ENCODE data around the gene BLOC1S1.

The BLOC1S1 gene

DNA sequence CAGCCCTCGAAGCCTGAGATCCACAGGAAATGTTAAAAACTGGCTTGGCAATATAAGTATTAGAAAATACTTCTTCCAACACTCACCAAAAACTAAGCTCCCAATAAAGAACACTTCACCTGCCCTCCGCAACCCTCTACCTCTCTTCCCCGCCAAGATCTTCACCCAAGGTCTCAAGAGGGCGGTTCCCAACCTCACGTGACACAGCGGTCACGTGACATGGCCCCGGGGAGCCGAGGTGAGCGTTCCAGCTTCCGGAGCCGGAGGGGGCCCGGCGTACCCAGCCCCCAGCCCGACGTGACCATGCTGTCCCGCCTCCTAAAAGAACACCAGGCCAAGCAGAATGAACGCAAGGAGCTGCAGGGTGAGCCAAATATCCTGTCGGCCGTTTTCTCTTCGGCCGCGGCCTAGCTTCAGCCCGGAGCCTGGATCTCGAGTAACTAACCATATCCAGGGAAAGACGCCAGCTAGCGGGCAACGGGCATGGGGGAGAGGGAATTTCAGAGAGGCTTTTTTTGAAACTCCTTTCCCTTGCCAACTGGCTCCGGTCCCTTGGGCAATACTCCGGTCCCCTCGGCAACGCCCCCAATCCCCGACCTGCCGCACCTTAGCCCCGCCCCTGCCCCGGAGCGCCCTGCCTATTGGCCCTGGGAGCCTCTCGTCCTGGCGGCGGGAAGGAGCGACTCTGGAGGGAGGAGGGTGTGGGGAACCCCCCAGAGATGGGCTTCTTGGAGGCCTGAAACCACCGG, at the start of gene BLOC1S1:
TSS of gene BLOC1S1 (plus strand) at position 214 of the 749 bp plus-strand sequence. CDS start at position 220, 6 bp downstream.
- peak; percentile 85 to 94 for DNase-seq (ENCODE audit: extremely low read depth in 1 of 2, low read depth in 1 of 2)

DNA sequence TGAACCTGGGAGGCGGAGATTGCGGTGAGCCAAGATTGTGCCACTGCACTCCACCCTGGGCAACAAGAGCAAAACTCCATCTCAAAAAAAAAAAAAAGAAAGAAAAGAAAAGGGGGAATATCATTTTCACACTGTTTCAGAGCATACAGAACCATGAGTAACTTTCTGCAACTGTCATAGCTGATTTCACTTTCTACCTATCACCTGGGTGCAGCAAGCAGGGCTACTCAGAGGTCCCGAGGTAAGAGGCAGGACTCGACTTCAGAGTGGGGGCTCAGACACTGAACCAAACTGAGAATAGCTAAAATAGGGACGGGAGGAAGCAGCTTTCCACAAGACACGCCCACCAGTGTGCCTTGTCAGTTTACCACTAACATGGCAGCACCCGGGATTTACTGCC, 49.3 kb upstream of the BLOC1S1 start:
- no peak for DNase-seq (ENCODE audit: extremely low read depth in 1 of 2, low read depth in 1 of 2)

DNA sequence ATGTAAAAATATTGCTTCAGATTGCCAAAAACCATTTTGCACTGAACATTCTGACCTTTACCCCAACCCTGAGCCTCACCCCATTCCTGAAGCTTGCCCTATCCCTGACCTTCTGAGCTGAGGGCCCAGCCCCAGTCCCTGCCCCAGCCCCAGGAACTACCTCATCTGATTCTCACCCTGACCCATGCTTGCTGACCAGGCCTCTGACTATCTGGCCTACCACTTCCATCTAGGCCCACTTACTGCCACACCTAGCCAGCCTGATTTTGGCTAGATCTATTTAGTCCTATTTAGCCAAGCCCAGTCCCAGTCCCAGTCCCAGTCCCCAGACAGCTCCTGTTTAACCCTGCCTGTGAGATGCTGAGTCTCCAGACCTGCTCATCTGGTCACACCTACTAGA, 45.6 kb upstream of the BLOC1S1 start:
- no peak for DNase-seq (ENCODE audit: extremely low read depth in 1 of 2, low read depth in 1 of 2)

DNA sequence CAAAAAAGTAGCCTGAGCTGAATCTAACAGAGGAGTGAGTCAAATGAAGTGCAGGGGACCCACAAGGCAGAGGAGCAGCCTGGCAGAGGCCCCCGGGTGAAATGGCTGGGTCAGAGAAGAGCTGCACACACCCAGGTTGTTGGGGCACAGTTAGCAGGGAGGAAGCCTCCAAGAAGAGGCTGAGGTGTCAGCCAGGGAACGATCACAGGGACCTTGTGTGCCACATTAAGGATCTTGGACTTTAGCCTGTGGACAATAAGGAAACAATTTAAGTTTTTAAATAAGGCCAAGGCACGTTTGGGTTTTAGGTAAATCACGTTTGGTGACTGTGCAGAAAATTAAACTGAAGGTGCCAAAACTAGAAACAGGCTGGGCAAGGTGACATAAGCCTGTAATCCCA, 44.1 kb upstream of the BLOC1S1 start:
- no peak for DNase-seq (ENCODE audit: extremely low read depth in 1 of 2, low read depth in 1 of 2)

DNA sequence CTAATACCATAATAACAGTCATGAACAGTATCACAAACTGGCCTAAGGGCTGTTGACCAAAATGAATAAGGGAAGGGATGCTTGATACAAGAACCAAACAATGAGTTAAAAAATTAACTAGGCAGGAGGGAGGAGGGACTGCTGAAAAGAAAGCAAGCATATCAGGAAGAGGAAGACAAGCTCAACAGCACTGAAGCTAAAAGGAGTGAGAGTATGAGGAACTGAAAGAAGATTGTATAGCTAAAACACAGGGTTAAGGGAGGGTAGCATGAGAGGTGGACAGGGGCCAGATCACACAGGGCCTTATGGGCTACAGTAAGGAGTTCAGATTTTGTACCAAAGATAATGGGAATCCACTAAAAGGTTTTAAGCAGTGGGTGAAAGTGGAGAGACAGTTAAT, 42.2 kb upstream of the BLOC1S1 start:
- DNase-seq (ENCODE audit: extremely low read depth in 1 of 2, low read depth in 1 of 2): no peak

DNA sequence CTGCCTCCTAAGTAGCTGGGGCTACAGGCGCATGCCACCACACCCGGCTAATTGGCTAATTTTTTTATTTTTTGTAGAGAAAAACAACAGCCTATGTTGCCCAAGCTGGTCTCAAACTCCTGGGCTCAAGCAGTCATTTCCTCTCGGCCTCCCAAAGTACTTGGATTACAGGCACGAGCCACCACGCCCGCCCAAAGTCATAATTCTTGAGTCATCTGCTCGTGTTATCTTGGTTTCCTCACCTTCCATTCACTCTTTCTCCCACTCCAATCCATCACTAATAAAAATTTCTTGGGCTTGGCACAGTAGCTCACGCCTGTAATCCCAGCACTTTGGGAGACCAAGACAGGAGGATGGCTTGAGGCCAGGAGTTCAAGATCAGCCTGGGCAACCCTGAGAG, 40.2 kb upstream of the BLOC1S1 start:
- no peak for DNase-seq (ENCODE audit: extremely low read depth in 1 of 2, low read depth in 1 of 2)

DNA sequence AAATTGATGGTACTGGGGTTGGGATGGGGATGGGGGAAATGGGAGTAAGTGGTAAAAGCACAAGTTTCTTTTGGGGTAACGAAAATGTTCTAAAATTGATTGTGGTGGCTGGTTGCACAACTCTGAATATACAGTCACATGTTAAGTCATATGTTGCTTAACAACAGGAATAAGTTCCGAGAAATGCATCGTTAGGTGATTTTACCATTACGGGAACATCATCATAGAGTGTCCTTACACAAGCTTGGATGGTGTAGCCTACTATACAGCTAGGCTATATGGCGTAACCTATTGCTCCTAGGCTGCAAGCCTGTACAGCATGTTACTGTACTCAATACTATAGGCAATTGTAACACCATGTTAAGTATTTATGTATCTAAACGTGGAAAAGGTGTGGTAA, 39.1 kb upstream of the BLOC1S1 start:
- no peak for DNase-seq (ENCODE audit: extremely low read depth in 1 of 2, low read depth in 1 of 2)

DNA sequence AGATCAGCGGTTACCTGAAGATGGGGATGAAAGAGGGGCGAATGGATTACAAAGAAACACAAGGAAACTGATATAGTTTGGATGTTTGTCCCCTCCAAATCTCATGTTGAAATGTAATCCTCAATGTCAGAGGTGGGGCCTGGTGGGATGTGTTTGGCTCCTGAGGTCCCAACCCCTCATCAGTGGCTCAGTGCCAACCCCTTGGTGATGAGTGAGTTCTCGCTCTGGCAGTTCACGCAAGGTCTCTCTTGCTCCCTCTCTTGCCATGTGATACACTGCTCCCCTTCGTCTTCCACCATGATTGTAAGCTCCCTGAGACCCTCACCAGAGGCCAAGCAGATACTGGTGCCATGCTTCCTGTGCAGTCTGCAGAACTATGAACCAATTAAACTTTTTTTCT, 36.2 kb upstream of the BLOC1S1 start:
- no peak for DNase-seq (ENCODE audit: extremely low read depth in 1 of 2, low read depth in 1 of 2)

DNA sequence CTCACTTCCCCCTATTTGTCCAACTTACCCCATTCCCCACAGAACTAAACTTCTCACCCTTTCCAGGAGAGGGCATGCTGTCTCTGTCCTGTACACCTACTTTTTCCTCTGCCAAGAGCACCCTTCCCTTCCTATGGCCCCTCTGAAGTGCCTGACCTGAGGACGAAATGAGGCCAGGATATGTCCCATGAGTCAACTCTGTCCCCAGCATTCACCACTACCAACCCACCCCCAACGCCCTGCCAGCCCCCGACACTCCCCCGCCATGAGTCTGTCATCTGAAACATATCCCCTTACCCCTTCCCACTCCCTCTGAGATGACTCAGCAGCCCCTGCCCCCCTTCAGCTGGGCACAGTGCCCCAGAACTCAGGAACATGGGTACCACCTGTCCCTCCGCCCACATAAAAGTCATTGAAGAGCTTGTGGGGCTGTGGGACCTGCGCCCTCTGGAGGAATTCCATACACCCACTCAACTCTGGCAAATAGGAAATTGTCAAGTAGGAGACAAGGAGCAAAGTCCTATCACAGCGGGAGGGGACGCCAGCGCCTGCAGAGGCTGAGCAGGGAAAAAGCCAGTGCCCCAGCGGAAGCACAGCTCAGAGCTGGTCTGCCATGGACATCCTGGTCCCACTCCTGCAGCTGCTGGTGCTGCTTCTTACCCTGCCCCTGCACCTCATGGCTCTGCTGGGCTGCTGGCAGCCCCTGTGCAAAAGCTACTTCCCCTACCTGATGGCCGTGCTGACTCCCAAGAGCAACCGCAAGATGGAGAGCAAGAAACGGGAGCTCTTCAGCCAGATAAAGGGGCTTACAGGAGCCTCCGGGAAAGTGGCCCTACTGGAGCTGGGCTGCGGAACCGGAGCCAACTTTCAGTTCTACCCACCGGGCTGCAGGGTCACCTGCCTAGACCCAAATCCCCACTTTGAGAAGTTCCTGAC, 34.4 kb upstream of the BLOC1S1 start:
- DNase-seq (ENCODE audit: extremely low read depth in 1 of 2, low read depth in 1 of 2): no peak

DNA sequence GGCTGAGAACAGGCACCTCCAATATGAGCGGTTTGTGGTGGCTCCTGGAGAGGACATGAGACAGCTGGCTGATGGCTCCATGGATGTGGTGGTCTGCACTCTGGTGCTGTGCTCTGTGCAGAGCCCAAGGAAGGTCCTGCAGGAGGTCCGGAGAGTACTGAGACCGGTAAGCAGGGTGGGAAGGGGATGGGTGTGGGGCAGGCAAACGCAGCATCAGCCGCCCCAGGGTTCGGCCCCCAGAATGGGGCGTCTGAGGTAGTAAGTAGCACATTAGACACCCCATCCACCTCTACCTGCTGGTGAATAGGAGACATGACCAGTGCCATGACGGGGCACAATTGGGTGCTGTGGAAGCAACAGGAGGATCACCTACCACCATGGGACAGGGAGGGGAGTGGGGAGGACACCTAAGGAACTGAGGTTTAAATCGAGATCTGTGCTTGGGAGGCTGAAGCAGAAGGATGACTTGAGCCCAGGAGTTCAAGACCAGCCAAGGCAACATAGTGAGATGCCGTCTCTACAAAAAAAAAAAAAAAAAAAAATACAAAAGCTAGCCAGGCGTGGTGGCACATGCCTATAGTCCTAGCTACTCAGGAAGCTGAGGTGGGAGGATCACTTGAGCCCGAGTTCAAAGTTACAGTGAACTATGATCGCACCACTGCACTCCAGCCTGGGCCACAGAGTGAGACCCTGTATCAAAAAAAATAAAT, 33.6 kb upstream of the BLOC1S1 start:
- no peak for DNase-seq (ENCODE audit: extremely low read depth in 1 of 2, low read depth in 1 of 2)

DNA sequence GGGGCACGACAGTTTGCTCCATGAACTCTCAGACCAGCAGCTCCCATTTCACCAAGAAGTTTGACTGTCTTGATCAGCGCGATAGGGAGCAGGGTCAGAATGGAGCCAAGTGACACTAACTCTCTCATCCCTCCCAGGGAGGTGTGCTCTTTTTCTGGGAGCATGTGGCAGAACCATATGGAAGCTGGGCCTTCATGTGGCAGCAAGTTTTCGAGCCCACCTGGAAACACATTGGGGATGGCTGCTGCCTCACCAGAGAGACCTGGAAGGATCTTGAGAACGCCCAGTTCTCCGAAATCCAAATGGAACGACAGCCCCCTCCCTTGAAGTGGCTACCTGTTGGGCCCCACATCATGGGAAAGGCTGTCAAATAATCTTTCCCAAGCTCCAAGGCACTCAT, 32.2 kb upstream of the BLOC1S1 start:
- DNase-seq (ENCODE audit: extremely low read depth in 1 of 2, low read depth in 1 of 2): no peak

DNA sequence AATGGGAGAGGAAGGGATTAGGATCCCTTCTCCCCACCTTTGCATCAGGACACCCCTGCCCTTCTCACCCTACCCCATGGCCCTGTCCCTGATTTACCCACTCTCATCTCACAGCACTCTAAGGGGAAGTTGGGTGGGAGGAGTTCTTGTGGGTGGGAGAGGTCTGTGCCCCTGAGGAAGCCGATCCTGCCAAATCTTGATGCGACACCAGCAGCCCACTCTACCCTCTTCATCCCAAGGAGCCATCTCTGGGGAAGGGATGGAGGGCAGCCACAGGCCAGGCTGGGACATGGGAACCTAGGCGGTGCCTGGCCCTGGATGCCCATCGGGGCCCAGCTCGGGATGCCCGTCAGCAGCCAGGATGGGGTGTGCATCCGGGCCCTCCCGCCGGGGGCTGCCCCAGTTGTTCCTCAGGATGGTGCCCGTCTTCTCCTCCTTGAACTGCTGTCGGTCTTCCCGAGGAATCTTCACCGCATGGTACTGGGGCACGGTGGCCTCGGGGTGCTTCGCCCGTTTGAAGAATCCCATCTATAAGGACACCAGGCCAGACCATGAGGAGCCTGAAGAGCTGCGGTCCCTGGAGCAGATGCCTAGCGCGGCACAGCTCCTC, 31.0 kb upstream of the BLOC1S1 start:
- DNase-seq (ENCODE audit: extremely low read depth in 1 of 2, low read depth in 1 of 2): no peak

DNA sequence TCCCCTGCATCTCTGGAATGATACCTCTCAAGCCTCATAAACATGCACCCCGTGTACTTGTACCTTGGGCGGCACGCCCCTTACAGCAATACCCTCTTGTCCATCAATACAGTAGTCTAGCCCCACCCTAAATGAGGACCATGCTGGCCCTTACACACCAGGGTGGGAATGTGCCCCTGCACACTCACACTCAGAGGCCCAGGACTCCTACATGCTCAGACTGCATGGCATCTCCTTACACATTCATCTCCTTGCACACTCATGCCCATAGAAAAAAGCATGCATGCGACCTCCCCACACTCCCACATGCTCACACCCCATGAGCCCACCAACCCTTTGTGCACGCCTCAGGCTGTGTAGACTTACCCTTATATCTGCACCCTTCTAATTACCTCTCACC, 30.2 kb upstream of the BLOC1S1 start:
- no peak for DNase-seq (ENCODE audit: extremely low read depth in 1 of 2, low read depth in 1 of 2)

DNA sequence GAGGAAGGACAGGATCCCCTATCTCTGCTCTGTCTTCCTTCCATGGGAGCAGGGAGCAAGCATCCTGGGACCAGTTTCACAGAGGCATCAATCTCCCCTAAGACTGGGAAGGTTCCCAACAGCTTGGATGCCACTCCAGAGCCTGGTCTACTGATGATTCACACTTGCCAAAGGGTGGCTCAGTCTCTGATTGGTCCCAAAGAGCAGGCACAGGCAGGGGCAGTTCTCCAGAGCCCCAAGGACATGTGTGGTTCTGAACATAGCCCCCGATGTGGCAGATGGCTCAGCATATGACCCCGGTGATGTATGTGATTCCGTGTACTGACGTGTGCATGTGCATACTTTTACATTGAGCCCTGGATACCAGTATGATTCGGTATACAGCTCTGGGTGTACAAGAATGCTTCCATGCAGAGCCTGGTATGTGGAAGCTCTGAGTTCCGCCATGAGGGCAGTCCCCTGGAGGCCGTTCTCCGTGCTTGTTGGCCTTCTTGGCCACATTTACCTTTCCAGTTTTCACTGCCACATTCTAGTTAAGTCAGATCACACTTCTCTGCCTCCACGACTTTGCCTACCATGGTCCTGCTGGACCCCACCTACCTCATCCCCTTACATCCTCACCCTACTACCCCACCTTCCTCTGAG, 29.4 kb upstream of the BLOC1S1 start:
- DNase-seq (ENCODE audit: extremely low read depth in 1 of 2, low read depth in 1 of 2): no peak

DNA sequence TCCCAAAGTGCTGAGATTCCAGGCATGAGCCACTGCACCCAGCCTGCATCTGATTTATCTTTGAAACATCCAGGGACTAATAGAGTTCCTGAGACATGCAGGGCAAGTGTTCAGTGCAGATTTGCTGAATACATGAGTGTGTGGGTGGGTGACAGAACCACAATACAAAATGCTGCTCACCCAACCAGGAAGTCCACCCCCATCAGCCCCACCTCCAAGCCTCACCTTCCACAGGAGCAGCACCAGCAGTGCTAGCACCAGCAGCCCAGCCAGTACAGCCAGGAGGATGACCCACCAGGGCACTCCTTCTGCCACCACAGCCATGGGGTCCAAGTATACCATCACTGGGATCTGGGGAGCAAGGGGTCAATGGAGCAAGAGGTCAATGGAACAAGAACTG, 28.1 kb upstream of the BLOC1S1 start:
- peak; percentile 14 to 40 for DNase-seq (ENCODE audit: extremely low read depth in 1 of 2, low read depth in 1 of 2)

DNA sequence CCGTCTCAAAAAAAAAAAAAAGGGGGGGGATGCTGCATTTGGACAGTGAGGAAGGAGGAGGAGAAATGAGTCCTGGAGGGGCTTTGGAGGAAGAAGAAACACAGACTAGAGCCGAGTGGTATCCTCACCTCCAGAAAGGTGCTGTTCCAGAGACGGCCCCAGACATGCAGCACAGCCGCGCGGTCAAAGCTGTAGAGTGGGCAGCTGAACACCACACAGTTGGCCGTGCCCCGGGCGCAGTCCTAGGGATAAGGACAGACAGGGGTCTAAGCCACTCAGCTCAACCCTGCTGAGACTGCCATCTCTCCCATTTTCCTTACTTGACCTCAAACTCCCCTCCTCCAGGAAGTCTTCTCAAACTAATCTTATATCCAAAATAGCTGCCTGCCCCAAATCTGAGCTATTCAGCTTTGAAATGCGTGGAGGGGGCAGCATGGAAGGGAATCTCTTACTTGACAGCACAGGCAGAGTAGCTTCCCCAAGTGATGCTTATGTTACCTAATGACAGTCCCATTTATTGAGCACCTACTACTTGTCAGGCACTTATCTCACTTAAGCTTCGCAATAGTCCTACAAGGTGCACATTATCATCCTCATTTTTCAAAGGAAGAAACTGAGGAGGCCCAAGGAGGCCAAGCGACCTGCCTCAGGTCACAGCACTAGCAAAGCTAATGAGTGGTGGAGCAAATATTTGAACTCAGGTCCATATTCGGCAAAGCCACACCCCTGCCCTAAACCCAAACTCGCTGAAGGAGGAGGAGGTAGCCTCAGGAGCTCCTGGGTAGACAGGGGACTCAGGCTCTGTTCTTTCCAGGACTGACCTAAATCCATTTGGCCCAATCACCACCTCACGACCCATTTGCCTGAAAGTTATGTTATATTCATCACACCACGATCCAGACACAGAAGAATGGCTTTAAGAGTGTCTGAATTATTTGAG, 26.9 kb upstream of the BLOC1S1 start:
- DNase-seq (ENCODE audit: extremely low read depth in 1 of 2, low read depth in 1 of 2): no peak

DNA sequence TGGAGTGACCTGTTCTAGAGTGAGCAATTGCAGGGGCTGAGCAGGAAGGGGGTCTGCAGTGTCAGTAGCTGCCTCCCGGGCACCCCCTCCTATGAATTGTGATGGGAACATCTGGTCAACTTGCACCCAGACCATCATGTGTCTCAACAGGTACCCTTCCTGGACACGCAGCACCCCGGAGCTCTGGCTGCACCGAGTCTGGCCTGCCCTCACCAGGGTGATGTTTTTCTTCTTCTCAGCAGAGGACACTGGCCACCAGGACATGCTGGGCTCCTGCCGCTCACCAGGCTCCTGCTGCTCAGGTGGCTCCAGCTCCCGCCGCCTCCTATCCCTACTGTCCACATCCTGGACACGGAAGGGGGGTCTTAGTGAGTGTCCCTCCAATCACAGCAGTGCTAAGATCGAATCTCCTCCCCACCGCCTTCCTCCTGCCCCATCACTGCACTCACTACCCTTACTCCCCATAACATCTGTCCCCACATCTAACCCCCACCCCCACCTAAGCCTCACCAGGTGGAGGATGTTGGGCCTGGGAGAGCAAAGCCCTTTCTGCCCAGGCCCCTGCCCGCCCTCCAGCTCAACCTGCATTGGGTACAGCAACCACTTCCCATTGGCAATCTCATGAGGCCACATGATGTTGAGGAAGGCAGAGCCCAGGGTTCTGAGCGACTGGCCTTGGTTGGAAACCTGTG, 23.1 kb upstream of the BLOC1S1 start:
- DNase-seq (ENCODE audit: extremely low read depth in 1 of 2, low read depth in 1 of 2): no peak

DNA sequence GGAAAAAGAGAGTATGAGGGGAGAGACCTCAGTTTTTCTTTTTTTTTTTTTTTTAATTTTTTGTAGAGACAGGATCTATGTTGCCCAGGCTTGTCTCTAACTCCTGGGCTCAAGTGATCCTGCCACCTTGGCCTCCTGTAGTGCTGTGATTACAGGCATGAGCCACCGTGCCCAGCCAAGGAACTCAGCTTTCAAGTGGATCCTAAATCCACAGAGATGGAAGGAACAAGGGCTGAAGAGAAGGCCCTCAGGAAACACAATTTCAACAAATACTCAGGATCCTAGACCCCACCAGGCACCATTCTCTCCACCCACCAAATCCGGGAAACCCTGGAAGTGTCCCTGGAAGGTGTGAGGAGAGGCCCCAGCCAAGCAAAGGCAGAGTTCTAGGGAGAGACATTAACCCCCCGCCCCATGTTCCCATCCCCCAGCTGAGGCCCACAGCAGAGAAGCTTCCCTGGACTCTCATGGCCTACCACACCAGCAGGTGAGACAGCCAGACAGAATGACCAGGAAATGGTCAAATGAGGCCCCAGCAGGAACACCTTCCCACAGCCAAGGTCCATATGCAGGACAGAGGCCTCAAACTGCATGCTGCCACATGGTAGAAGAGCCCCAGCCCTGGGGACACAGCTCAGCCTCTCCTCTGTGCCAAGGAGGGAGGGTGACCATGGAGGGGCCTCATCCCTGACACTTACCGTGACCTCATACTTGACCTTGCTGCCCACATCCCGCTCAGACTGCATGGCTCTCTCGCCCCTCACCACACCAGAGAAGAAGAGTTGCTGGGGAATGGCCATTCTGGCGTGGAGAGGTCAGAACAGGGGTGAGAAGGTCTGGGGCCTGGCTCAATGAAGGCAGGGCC, 22.3 kb upstream of the BLOC1S1 start:
- DNase-seq (ENCODE audit: extremely low read depth in 1 of 2, low read depth in 1 of 2): no peak

Data from stimulated activated CD8-positive, alpha-beta memory T cell treated with anti-CD3 and anti-CD28 coated beads, Interleukin-7, amount 100 ng/mL, for 48 hours (primary cell).